ENCODE measurements around the gene SLC35B2. TPM values are rescaled to one million over a fixed set of nuclear protein-coding genes. Genes with fewer than 3 reads are reported as not detected.

SLC35B2 gene, protein sequence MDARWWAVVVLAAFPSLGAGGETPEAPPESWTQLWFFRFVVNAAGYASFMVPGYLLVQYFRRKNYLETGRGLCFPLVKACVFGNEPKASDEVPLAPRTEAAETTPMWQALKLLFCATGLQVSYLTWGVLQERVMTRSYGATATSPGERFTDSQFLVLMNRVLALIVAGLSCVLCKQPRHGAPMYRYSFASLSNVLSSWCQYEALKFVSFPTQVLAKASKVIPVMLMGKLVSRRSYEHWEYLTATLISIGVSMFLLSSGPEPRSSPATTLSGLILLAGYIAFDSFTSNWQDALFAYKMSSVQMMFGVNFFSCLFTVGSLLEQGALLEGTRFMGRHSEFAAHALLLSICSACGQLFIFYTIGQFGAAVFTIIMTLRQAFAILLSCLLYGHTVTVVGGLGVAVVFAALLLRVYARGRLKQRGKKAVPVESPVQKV
- 86.8 and 92.8 TPM in 2 replicates for total RNA-seq (2014; rRNA removed; shearing (Covaris generic))

DNA sequence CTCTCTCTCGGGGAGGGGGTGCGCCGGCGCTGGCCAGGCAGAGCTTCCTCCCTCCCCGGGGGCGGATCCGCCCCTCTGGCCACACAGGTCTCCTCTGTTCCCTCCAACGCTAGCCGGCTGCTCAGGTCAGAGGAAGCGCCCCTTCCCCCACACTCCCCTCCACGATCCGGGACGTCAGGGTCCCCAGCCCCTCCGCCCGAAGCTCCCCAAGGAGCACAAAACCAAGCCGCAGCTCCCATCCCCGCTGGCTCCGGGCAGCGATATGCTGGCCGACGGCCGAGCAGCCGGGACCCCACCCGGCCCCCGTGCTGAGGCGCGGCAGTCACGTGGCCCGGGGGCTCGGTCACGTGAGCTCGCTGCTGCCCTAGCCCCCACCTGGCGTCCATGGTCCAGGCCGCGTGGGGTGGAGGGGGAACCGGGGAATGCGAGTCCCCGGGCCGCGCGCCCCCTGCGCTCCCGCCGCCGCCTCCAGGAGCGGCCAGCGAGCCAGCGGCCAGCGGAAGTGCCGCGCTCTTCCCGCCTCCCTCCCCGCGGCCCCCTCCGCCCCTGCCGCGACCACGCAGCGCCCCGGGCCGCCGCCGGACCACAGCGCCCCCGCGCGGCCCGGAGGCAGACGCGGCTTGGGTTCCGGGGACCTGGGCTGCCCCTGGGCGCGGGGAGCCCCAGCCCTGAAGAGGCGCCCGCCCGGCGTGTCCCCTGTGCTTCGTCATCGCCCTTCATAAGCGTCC lies at the start of gene SLC35B2:
Gene SLC35B2 (minus strand): TSS at position 504 of the 728 bp plus-strand sequence. CDS start 118 bp downstream, at position 386.
- DNase-seq (ENCODE audit: low read depth) = peak; percentile 86

GRCh38 chr6:44306710-44307109 lies 49.4 kb upstream of the SLC35B2 start:
- DNase-seq (ENCODE audit: low read depth) = no peak

DNA sequence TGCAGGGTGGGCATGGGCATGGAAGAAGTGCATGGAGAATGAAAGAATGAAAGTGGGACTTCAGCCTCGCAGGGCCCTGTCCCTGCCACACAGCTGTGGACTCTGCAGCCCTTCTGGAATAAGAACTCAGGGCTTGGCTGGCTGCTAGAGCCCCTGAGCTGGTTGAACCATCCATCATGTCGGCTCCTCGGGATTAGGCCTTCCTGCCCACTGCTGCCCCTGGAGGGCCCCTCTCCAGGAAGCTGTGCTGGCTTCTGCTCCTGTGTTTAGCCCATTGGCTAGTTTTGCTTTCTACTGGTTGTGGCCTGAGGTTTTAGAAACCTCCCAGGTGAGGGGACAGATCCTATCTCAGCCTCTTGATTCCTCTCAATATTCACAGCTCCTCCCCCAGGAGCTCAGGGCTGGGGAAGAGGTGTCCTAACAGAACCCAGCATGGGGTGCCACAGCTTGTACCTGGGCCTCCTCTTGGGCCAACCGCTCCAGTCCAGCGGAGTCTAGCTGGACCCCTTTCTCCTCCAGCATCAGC lies 47.9 kb upstream of the SLC35B2 start:
- no peak for DNase-seq (ENCODE audit: low read depth)

DNA sequence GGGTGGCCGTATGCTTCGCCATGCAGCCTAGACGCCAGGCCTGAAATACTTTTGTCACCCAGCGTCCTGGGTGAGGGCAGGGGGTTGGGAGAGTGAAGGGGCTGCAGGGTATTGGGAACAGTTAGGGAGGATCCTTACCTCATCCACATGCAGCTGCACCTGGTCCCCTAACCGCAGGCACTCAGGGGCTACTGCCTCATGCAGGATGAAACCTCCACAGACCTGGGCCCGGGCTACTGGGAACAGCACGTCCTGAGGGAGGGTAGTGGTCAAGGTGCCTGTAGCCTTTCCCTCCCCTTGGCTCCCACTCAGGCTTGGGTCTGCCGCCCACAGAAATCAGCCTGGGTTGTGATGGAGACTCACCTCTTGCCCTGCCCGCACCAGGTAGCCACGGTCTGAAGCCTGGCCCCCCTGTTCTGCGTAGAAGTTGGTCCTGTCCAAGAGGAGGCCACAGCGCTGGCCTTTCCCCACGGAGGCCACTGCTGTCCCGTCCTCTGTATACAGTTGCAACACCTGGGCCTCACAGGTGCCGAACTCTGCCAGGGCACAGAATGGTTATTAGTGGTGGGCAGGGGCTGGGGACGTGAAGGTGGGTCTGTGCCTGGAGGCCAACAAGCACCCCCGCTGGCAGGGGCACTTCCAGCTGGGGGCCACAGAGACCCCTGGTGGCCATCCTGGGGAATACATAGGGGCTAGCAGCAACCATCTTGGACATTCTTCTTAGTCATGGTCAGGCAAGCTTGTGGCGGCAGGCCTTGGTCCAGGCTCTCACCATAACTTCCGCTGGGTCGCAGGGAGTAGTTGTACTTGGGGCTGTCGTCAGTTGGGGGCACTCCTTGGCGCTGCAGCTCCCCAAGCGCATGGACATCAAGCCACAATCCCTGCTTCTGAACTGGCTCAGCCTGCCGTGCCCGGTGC lies 47.2 kb upstream of the SLC35B2 start:
- peak; percentile 63 for DNase-seq (ENCODE audit: low read depth)

DNA sequence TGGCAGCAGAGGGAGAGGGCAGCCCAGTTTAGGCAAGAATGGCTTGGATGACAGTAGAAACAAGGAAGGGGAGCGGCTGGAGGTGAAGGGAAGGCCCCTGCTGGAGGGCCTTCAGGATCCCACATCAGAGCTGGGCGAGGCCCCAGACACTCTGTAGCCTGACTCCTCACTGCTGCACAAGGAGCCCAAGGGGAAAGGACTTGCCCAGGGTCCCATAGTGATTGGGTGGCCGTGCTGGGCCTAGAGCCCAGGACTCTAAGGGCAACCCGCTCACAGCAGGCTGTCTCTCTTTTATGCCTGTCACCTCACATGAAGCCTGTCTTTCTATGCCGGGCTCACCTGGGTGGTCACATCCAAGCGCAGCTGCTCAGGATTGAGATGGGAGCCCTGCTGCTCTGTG lies 46.5 kb upstream of the SLC35B2 start:
- DNase-seq (ENCODE audit: low read depth) = no peak

DNA sequence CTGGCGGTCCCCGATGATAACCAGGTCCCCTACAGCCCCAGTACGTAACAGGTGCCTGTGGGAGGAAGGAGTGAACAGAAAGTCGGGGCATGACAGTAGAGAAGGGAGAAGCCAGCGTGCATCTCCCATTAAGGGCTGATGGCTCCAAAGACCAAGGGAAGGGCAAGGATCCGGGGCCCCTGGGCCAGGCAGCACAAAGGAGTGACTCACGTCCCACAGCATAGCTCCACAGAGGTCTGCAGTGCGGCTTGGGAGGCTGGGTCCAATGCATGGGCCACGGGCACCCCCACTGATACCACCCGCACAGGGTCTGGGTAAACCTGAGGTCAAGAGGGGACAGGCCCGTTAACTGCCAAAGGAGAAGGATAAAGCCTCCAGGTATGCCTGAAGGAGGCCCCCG lies 45.5 kb upstream of the SLC35B2 start:
- no peak for DNase-seq (ENCODE audit: low read depth)

- DNase-seq (ENCODE audit: low read depth) = no peak
Measured at GRCh38 chr6:44301782-44302564, 44.6 kb upstream of the SLC35B2 start.

GRCh38 chr6:44301106-44301505 lies 43.8 kb upstream of the SLC35B2 start:
- no peak for DNase-seq (ENCODE audit: low read depth)

GRCh38 chr6:44300292-44300823 lies 43.0 kb upstream of the SLC35B2 start:
- DNase-seq (ENCODE audit: low read depth) = no peak

- no peak for DNase-seq (ENCODE audit: low read depth)
Measured at GRCh38 chr6:44298864-44299263, 41.5 kb upstream of the SLC35B2 start.

- DNase-seq (ENCODE audit: low read depth) = no peak
Measured at GRCh38 chr6:44298055-44298803, 40.9 kb upstream of the SLC35B2 start.

GRCh38 chr6:44297063-44298038 lies 40.0 kb upstream of the SLC35B2 start:
- DNase-seq (ENCODE audit: low read depth) = peak; percentile 61

DNA sequence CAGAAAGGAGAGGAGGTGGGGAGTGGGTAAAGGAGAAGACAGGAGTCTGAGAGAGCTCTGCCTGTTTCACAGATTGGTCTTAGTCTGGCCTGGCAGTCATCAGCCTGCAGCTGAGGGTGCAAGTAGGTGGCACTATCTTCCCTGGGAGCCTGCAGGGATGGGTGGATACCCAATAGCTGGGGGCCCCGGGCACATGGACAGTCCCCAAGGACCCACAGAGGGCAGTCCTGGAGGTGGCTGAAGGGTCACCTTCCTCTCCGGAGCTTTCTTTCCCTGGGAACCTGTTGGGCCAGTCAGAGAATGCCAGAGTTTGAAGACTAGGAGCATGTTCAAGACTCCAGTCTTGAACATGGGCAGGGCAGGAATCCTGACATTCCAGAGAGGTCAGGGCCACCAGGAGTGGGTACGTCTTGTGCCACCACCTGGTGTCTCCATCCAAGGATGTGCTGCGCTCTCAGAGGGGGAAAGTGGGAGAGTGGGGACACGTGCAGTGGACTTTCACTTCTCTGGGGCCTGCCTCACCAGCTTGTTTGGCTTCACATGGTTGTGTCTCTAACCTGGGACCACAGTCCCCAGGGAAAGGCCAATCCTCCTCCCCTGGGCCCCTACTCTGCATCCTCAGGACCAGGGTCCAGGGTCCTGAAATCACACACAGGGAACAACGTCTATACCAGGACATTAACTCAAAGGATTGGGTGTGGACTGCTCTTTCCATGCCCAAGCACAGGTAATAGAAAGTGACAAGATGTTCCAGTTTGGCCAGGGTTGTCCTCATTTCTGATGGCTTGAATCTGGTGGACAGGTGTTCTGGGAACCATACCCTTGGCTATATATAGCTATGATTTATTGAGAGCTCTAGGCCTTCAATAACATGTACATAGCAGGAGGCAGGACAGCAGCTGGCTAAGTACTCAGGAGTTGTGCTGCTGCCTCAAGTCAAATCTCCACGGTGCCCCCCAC lies 37.8 kb upstream of the SLC35B2 start:
- DNase-seq (ENCODE audit: low read depth) = no peak

GRCh38 chr6:44292661-44293365 lies 35.5 kb upstream of the SLC35B2 start:
- no peak for DNase-seq (ENCODE audit: low read depth)

DNA sequence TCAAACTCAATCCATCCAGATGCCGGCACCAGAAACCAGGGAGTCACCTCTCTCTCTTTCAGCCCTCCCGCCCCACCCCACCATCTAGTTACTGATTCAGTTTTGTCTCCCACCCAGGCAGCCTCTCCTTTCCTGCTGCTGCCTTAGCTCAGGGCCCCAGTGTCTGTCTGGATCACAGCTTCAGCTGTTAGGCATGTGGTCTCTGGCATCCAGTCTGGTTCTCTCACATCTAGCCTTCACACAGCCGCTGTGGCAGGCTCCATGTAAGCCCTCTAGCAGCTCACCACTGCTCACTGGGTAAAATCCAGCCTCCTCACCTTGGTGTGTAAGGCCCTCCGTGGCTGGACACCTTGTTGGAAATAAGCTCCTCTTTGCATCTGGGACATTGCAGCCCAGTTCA lies 34.5 kb upstream of the SLC35B2 start:
- DNase-seq (ENCODE audit: low read depth) = no peak

DNA sequence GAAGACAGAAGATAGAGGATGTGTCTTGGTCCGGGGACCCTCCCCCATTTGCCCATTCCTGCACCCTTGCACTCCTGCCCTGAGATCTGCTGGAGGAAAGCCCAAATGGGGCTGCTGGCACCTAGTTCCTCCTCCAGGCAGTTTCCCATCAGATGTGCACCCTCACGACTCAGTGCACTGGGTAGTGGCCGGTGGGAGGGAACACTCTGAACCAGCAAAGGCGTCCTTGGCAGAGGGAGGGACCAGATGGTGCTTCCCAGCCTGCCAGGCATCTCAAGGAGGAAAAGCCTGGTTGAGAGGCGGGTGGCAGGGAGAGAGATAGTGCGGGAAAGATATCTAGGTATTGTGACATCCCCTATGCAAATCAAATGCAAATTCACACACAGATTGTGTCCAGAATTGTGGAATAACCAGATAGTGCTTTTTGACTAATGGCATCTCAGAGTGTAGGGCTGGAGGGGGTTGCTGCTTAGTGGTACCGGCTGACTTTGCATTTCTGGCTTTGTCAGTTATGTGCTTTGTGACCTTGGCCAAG lies 32.5 kb upstream of the SLC35B2 start:
- DNase-seq (ENCODE audit: low read depth) = no peak

Data from Daoy (cell line).